HUES64 (cell line): Measurements from ENCODE around the gene CTSD.

Source experiments
- H3K27ac ChIP-seq: 2 replicates; pipeline ENCODE4 v1.7.0; 2013; ENCODE audit warnings: low read depth, low read length, inconsistent platforms
- H3K27me3 ChIP-seq: 2 replicates; pipeline ENCODE4 v1.6.1; 2013; ENCODE audit warnings: mild to moderate bottlenecking, low read length; ENCODE audit not compliant: insufficient read depth
- H3K36me3 ChIP-seq: 2 replicates; pipeline ENCODE4 v1.6.1; 2013; ENCODE audit warnings: mild to moderate bottlenecking, low read length; ENCODE audit not compliant: insufficient read depth
- H3K4me1 ChIP-seq: 2 replicates; pipeline ENCODE4 v1.6.1; 2013; ENCODE audit warnings: mild to moderate bottlenecking, low read length, moderate library complexity; ENCODE audit not compliant: insufficient read depth
- H3K4me3 ChIP-seq: 2 replicates; pipeline ENCODE4 v1.5.1; 2013; ENCODE audit warnings: mild to moderate bottlenecking, low read length, moderate library complexity
- H3K9ac ChIP-seq: 2 replicates; pipeline ENCODE4 v1.6.1; 2013; ENCODE audit warnings: mild to moderate bottlenecking, low read depth, low read length
- H3K9me3 ChIP-seq: 2 replicates; pipeline ENCODE4 v1.6.1; 2013; ENCODE audit warnings: low read depth, low read length; ENCODE audit not compliant: insufficient read depth
- WGBS: fragments of 150-250, 120-280 bp; methylation state at CpG from one replicate; pipeline ENCODE4 v1.1.7; 2013; ENCODE audit warnings: missing lambda C conversion rate; 5-methylcytosine and 5-hydroxymethylcytosine counted together

The CTSD gene

DNA sequence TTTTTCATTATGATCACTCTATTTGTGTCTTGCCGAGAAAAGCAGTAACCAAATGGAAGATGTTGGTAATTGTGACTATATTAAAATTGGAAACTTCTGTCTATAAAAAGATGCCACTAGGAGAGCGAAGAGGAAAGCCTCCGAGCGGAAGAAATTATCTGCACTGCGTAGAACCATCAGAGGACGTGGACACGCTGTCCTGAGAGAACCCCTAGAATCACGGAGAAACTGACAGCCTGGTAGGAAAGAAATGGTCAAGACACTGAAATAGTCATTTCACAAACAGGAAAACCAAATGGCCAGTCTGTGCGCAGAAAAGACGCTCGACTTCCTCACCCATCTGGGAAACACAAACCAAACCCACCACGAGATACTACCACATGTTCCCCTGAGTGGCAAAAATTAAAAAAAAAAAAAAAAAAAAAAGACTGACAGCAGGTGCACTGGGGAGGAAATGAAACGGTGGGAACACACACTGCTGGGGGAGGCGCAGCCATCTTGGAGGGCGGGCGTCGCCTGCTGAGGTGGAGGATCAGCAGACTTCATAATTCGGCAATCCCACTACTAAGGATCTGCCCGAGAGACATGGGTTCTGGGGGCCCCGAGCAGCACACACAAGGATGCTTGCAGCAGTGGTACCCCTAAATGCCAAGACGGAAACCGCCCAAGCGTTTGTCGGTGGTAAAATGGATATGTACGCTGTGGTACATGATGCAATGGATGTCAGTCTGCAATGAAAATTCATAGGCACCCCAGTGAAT, 34.6 kb downstream of the CTSD start:
- no peak overlapping the region for H3K9ac ChIP-seq
- no peaks in the 10 kb centered on the region for H3K9me3 ChIP-seq
- no peaks in the 10 kb centered on the region for H3K36me3 ChIP-seq
- H3K4me1 ChIP-seq, result no peaks in the 10 kb centered on the region
- H3K27ac ChIP-seq, result no peak overlapping the region
- H3K4me3 ChIP-seq, result no peak overlapping the region
- WGBS, result 94% methylated on average over 25 of the region's 25 CpGs
- peaks cover 3% of the 10 kb centered on the region for H3K27me3 ChIP-seq

GRCh38 chr11:1728301-1728700, 35.4 kb downstream of the CTSD start:
- Histone ChIP-seq H3K4me1 (no peaks in the 10 kb centered on the region), H3K4me3 (no peak overlapping the region), H3K9me3 (no peaks in the 10 kb centered on the region), H3K9ac (no peak overlapping the region), H3K36me3 (no peaks in the 10 kb centered on the region), H3K27me3 (peaks cover 3% of the 10 kb centered on the region), H3K27ac (no peak overlapping the region)
- WGBS, result 78% methylated on average over 4 of the region's 4 CpGs

DNA sequence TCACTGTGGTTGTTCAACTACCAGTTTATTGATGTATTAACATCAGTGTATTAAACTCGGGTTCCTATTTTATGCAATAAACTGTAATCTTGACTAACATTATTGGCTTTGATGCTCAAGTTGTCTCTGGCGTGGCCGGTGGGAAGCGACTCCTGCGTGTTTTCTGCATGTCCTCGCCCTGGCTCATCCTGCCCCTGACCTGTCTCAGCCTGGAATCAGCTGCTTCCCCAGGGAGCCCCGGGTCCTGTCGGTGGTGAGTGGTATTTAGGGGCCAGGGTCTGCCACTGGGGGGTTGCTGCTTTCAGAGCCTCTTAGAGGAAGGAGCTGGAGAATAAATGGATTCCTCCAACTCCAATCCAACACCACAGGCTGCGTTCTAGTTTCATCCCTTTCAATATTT, 35.9 kb downstream of the CTSD start:
- H3K4me1 ChIP-seq, result no peaks in the 10 kb centered on the region
- no peak overlapping the region for H3K4me3 ChIP-seq
- no peak overlapping the region for H3K9ac ChIP-seq
- 94% methylated on average over 9 of the region's 9 CpGs for WGBS
- no peaks in the 10 kb centered on the region for H3K9me3 ChIP-seq
- H3K27ac ChIP-seq, result no peak overlapping the region
- H3K36me3 ChIP-seq, result no peaks in the 10 kb centered on the region
- H3K27me3 ChIP-seq, result peaks cover 3% of the 10 kb centered on the region

GRCh38 chr11:1727096-1727690, 36.5 kb downstream of the CTSD start:
- H3K9me3 ChIP-seq, result no peaks in the 10 kb centered on the region
- H3K4me1 ChIP-seq, result no peaks in the 10 kb centered on the region
- no peaks in the 10 kb centered on the region for H3K36me3 ChIP-seq
- no peak overlapping the region for H3K27ac ChIP-seq
- peaks cover 3% of the 10 kb centered on the region for H3K27me3 ChIP-seq
- no peak overlapping the region for H3K9ac ChIP-seq
- H3K4me3 ChIP-seq, result no peak overlapping the region
- WGBS, result 87% methylated on average over 11 of the region's 11 CpGs

DNA sequence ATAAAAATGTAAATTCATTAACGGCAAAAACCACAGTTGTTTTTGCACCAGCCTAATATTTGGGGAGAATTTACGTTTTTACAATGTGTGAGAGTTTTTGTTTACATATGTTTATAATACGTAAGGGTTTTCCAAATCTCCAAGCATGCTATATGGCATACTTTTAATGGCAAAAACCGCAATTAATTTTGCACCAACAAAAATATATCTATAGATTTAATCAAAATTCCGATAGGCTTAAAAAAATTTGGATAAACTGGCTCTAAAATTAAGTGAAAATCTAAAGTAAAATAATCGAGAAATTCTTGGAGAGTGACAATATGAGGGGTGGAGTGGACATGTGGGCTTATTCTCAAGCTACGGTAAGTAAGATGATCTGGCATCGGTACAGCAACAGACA, 43.9 kb downstream of the CTSD start:
- 92% methylated on average over 7 of the region's 8 CpGs for WGBS
- Histone ChIP-seq H3K27me3 (no peaks in the 10 kb centered on the region), H3K36me3 (no peaks in the 10 kb centered on the region), H3K27ac (no peak overlapping the region), H3K9me3 (no peaks in the 10 kb centered on the region), H3K4me3 (no peak overlapping the region), H3K9ac (no peak overlapping the region), H3K4me1 (no peaks in the 10 kb centered on the region)

DNA sequence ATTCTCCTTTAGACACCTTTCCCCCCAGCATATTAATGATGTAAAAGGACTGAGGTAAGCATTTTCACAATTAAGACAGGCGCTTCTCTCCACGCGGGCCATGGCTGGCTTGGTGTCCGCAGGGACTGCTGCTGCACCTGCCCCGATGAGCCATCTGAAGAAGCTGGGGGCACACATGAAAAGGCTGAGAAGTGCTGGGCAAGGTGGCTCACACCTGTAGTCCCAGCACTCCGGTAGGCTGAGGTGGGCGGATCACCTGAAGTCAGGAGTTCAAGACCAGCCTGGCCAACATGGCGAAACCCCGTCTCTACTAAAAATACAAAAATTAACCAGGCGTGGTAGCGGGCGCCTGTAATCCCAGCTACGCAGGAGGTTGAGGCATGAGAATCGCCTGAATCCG, 45.4 kb downstream of the CTSD start:
- Histone ChIP-seq H3K9me3 (no peaks in the 10 kb centered on the region), H3K27me3 (no peaks in the 10 kb centered on the region; the same call in 1 of the 2 replicates), H3K27ac (no peak overlapping the region), H3K9ac (no peak overlapping the region), H3K4me1 (no peaks in the 10 kb centered on the region), H3K36me3 (no peaks in the 10 kb centered on the region), H3K4me3 (no peak overlapping the region)
- 94% methylated on average over 15 of the region's 15 CpGs for WGBS

DNA sequence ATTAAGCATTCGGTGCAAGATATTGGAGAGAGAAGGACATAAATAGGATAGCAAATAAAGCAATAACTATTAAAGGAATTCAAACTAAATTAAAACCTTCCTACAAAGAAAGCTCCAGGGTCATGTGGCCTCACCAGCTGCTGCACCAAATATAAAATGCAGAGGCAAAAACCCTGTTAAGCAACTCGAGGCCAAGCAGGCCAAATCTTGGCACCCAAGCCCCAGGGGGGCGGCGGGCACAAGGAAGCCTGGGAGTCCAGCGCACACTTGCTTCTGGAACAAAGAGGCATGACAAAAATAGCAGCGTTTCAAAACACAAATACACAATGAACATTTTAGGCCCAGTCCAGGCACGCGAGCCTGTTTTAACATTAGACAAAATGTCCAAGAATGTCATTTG, 46.0 kb downstream of the CTSD start:
- H3K9ac ChIP-seq, result no peak overlapping the region
- no peak overlapping the region for H3K27ac ChIP-seq
- H3K4me1 ChIP-seq, result no peaks in the 10 kb centered on the region
- no peaks in the 10 kb centered on the region for H3K36me3 ChIP-seq
- 95% methylated on average over 7 of the region's 8 CpGs for WGBS
- H3K4me3 ChIP-seq, result no peak overlapping the region
- H3K9me3 ChIP-seq, result no peaks in the 10 kb centered on the region
- no peaks in the 10 kb centered on the region; the same call in 1 of the 2 replicates for H3K27me3 ChIP-seq

GRCh38 chr11:1714908-1715885, 48.5 kb downstream of the CTSD start:
- no peaks in the 10 kb centered on the region for H3K36me3 ChIP-seq
- H3K4me3 ChIP-seq, result no peak overlapping the region
- H3K4me1 ChIP-seq, result no peaks in the 10 kb centered on the region
- no peak overlapping the region for H3K27ac ChIP-seq
- no peaks in the 10 kb centered on the region for H3K9me3 ChIP-seq
- H3K27me3 ChIP-seq, result peaks cover 3% of the 10 kb centered on the region
- no peak overlapping the region for H3K9ac ChIP-seq
- WGBS, result 90% methylated on average over 24 of the region's 24 CpGs

GRCh38 chr11:1708716-1709115, 55.0 kb downstream of the CTSD start:
- WGBS, result 89% methylated on average over 10 of the region's 10 CpGs
- no peak overlapping the region for H3K4me3 ChIP-seq
- H3K9ac ChIP-seq, result no peak overlapping the region
- peaks cover 3% of the 10 kb centered on the region for H3K27me3 ChIP-seq
- H3K36me3 ChIP-seq, result no peaks in the 10 kb centered on the region
- H3K4me1 ChIP-seq, result no peaks in the 10 kb centered on the region
- H3K27ac ChIP-seq, result no peak overlapping the region
- H3K9me3 ChIP-seq, result peaks cover 9% of the 10 kb centered on the region

- Histone ChIP-seq H3K4me3 (no peak overlapping the region), H3K27me3 (peaks cover 3% of the 10 kb centered on the region; the same call in 1 of the 2 replicates), H3K36me3 (no peaks in the 10 kb centered on the region), H3K27ac (no peak overlapping the region), H3K4me1 (no peaks in the 10 kb centered on the region), H3K9ac (no peak overlapping the region), H3K9me3 (peaks cover 9% of the 10 kb centered on the region)
- 78% methylated on average over 4 of the region's 4 CpGs for WGBS
These were observed 56.0 kb downstream of the CTSD start for GRCh38 chr11:1707751-1708150.
